Measurements from ENCODE around the gene PLEKHA7.
A peak's percentile ranks its signal among the peaks of the same experiment; 100 is the strongest.

The PLEKHA7 gene

GRCh38 chr11:16997624-16998023 is 16.6 kb downstream of the PLEKHA7 start:
- ATAC-seq: no peak
- Mint-ChIP-seq H3K27me3 (no peaks in the 10 kb centered on the region), H3K36me3 (no peaks in the 10 kb centered on the region), H3K27ac (no peak overlapping the region), H3K4me1 (no peaks in the 10 kb centered on the region), H3K9me3 (no peaks in the 10 kb centered on the region), H3K4me3 (no peak overlapping the region)

GRCh38 chr11:16993495-16993894 is 20.7 kb downstream of the PLEKHA7 start:
- no peak overlapping the region for H3K4me3 Mint-ChIP-seq
- no peaks in the 10 kb centered on the region for H3K27me3 Mint-ChIP-seq
- no peak for ATAC-seq
- H3K36me3 Mint-ChIP-seq: peaks cover 5% of the 10 kb centered on the region
- H3K9me3 Mint-ChIP-seq: no peaks in the 10 kb centered on the region
- no peak overlapping the region for H3K27ac Mint-ChIP-seq
- no peaks in the 10 kb centered on the region for H3K4me1 Mint-ChIP-seq

GRCh38 chr11:16992846-16993245 is 21.4 kb downstream of the PLEKHA7 start:
- Mint-ChIP-seq H3K27me3 (no peaks in the 10 kb centered on the region), H3K9me3 (no peaks in the 10 kb centered on the region), H3K4me3 (no peak overlapping the region), H3K36me3 (peaks cover 5% of the 10 kb centered on the region), H3K27ac (no peak overlapping the region), H3K4me1 (peaks cover under 1% of the 10 kb centered on the region)
- ATAC-seq: no peak

GRCh38 chr11:16989554-16989953 is 24.7 kb downstream of the PLEKHA7 start:
- Mint-ChIP-seq H3K4me1 (peaks cover 19% of the 10 kb centered on the region), H3K27me3 (no peaks in the 10 kb centered on the region), H3K27ac (no peak overlapping the region), H3K4me3 (no peak overlapping the region), H3K9me3 (no peaks in the 10 kb centered on the region), H3K36me3 (peaks cover 5% of the 10 kb centered on the region)
- ATAC-seq: no peak

GRCh38 chr11:16987205-16987568 is 27.0 kb downstream of the PLEKHA7 start:
- no peak for ATAC-seq
- peak overlapping the region; percentile 64 for H3K27ac Mint-ChIP-seq
- no peaks in the 10 kb centered on the region for H3K27me3 Mint-ChIP-seq
- H3K9me3 Mint-ChIP-seq: no peaks in the 10 kb centered on the region
- peaks cover 5% of the 10 kb centered on the region for H3K36me3 Mint-ChIP-seq
- H3K4me3 Mint-ChIP-seq: no peak overlapping the region
- peaks cover 28% of the 10 kb centered on the region for H3K4me1 Mint-ChIP-seq

- no peaks in the 10 kb centered on the region for H3K9me3 Mint-ChIP-seq
- peaks cover 5% of the 10 kb centered on the region for H3K36me3 Mint-ChIP-seq
- no peaks in the 10 kb centered on the region for H3K27me3 Mint-ChIP-seq
- peak overlapping the region; percentile 64 for H3K27ac Mint-ChIP-seq
- H3K4me3 Mint-ChIP-seq: peak overlapping the region; percentile 19
- H3K4me1 Mint-ChIP-seq: peaks cover 28% of the 10 kb centered on the region
- ATAC-seq: peak; percentile 86
These were observed 27.6 kb downstream of the PLEKHA7 start for GRCh38 chr11:16986434-16987204.

GRCh38 chr11:16985297-16985696 is 28.9 kb downstream of the PLEKHA7 start:
- H3K4me3 Mint-ChIP-seq: no peak overlapping the region
- H3K27ac Mint-ChIP-seq: peak overlapping the region; percentile 64
- no peak for ATAC-seq
- peaks cover 28% of the 10 kb centered on the region for H3K4me1 Mint-ChIP-seq
- no peaks in the 10 kb centered on the region for H3K27me3 Mint-ChIP-seq
- H3K9me3 Mint-ChIP-seq: no peaks in the 10 kb centered on the region
- no peaks in the 10 kb centered on the region for H3K36me3 Mint-ChIP-seq

- H3K36me3 Mint-ChIP-seq: no peaks in the 10 kb centered on the region
- no peak for ATAC-seq
- peak overlapping the region; percentile 1 for H3K27ac Mint-ChIP-seq
- no peaks in the 10 kb centered on the region for H3K9me3 Mint-ChIP-seq
- H3K4me1 Mint-ChIP-seq: peaks cover 28% of the 10 kb centered on the region
- no peaks in the 10 kb centered on the region for H3K27me3 Mint-ChIP-seq
- no peak overlapping the region for H3K4me3 Mint-ChIP-seq
These were observed 30.0 kb downstream of the PLEKHA7 start for GRCh38 chr11:16984229-16984628.

- Mint-ChIP-seq H3K9me3 (no peaks in the 10 kb centered on the region), H3K27ac (peak overlapping the region; percentile 38), H3K4me3 (no peak overlapping the region), H3K36me3 (no peaks in the 10 kb centered on the region), H3K27me3 (no peaks in the 10 kb centered on the region), H3K4me1 (peaks cover 27% of the 10 kb centered on the region)
- ATAC-seq: no peak
These were observed 31.4 kb downstream of the PLEKHA7 start for GRCh38 chr11:16982809-16983208.

- no peaks in the 10 kb centered on the region for H3K36me3 Mint-ChIP-seq
- peaks cover 22% of the 10 kb centered on the region for H3K4me1 Mint-ChIP-seq
- H3K4me3 Mint-ChIP-seq: no peak overlapping the region
- no peaks in the 10 kb centered on the region for H3K27me3 Mint-ChIP-seq
- H3K27ac Mint-ChIP-seq: peak overlapping the region; percentile 38
- no peak for ATAC-seq
- H3K9me3 Mint-ChIP-seq: no peaks in the 10 kb centered on the region
These were observed 31.9 kb downstream of the PLEKHA7 start for GRCh38 chr11:16982256-16982671.

- no peak for ATAC-seq
- no peaks in the 10 kb centered on the region for H3K36me3 Mint-ChIP-seq
- H3K27me3 Mint-ChIP-seq: no peaks in the 10 kb centered on the region
- no peaks in the 10 kb centered on the region for H3K9me3 Mint-ChIP-seq
- no peak overlapping the region for H3K27ac Mint-ChIP-seq
- H3K4me1 Mint-ChIP-seq: peaks cover 20% of the 10 kb centered on the region
- no peak overlapping the region for H3K4me3 Mint-ChIP-seq
These were observed 32.5 kb downstream of the PLEKHA7 start for GRCh38 chr11:16981651-16982194.

- H3K27me3 Mint-ChIP-seq: no peaks in the 10 kb centered on the region
- no peak overlapping the region for H3K27ac Mint-ChIP-seq
- H3K9me3 Mint-ChIP-seq: no peaks in the 10 kb centered on the region
- ATAC-seq: no peak
- H3K4me3 Mint-ChIP-seq: no peak overlapping the region
- H3K4me1 Mint-ChIP-seq: peaks cover 15% of the 10 kb centered on the region
- no peaks in the 10 kb centered on the region for H3K36me3 Mint-ChIP-seq
These were observed 34.3 kb downstream of the PLEKHA7 start for GRCh38 chr11:16979703-16980622.

- no peaks in the 10 kb centered on the region for H3K9me3 Mint-ChIP-seq
- peaks cover 12% of the 10 kb centered on the region for H3K4me1 Mint-ChIP-seq
- no peak overlapping the region for H3K4me3 Mint-ChIP-seq
- no peak for ATAC-seq
- H3K27ac Mint-ChIP-seq: no peak overlapping the region
- H3K27me3 Mint-ChIP-seq: no peaks in the 10 kb centered on the region
- H3K36me3 Mint-ChIP-seq: no peaks in the 10 kb centered on the region
These were observed 36.3 kb downstream of the PLEKHA7 start for GRCh38 chr11:16977994-16978315.

- no peaks in the 10 kb centered on the region for H3K27me3 Mint-ChIP-seq
- H3K9me3 Mint-ChIP-seq: no peaks in the 10 kb centered on the region
- H3K4me1 Mint-ChIP-seq: peaks cover 6% of the 10 kb centered on the region
- no peak overlapping the region for H3K27ac Mint-ChIP-seq
- H3K4me3 Mint-ChIP-seq: no peak overlapping the region
- no peaks in the 10 kb centered on the region for H3K36me3 Mint-ChIP-seq
- no peak for ATAC-seq
These were observed 36.8 kb downstream of the PLEKHA7 start for GRCh38 chr11:16977136-16977993.

GRCh38 chr11:16976379-16976778 is 37.8 kb downstream of the PLEKHA7 start:
- H3K4me3 Mint-ChIP-seq: no peak overlapping the region
- no peaks in the 10 kb centered on the region for H3K36me3 Mint-ChIP-seq
- peak; percentile 61 for ATAC-seq
- peak overlapping the region; percentile 26 for H3K27ac Mint-ChIP-seq
- H3K9me3 Mint-ChIP-seq: no peaks in the 10 kb centered on the region
- H3K27me3 Mint-ChIP-seq: no peaks in the 10 kb centered on the region
- peaks cover 6% of the 10 kb centered on the region for H3K4me1 Mint-ChIP-seq
